ENCODE measurements around the gene VWC2L. TPM values are rescaled to one million over a fixed set of nuclear protein-coding genes. Genes with fewer than 3 reads are reported as not detected.

Gene VWC2L
- total RNA-seq, 4 donors from 2014 or later, result not detected

DNA sequence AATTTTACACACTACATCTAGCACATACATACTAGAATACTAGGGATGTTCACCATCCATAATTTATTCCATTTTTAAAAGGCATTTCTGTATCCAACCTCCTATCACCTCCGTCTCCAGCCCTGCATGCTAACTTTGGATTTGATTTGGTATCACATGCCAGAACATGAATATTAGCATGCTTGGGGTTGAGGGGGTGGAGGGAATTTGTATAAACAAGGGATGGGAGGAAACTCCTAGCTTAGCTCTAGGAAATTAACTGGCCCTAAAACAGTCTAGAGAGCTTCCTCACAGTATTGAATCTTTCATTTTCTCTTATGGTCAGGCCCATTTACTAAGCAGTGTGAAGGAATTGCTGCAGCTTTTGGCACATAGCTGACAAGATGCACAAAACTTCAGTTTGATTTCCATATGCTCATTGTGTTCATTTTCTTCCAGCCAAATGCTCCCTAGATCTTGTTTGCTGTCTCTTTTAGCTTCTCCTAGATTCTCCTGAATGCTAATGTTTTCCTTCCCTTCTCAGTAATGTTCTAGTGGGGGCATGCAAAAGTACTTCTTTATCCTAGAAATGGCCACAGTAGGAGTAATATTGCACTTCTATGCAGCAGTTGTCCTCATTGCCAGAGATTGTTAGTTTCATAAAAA, 135.2 kb downstream of the VWC2L start:
- TF ChIP-seq, protein P1, sequence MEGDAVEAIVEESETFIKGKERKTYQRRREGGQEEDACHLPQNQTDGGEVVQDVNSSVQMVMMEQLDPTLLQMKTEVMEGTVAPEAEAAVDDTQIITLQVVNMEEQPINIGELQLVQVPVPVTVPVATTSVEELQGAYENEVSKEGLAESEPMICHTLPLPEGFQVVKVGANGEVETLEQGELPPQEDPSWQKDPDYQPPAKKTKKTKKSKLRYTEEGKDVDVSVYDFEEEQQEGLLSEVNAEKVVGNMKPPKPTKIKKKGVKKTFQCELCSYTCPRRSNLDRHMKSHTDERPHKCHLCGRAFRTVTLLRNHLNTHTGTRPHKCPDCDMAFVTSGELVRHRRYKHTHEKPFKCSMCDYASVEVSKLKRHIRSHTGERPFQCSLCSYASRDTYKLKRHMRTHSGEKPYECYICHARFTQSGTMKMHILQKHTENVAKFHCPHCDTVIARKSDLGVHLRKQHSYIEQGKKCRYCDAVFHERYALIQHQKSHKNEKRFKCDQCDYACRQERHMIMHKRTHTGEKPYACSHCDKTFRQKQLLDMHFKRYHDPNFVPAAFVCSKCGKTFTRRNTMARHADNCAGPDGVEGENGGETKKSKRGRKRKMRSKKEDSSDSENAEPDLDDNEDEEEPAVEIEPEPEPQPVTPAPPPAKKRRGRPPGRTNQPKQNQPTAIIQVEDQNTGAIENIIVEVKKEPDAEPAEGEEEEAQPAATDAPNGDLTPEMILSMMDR (IDR thresholded peaks at IDR 0.05; ENCODE audit: low read depth), result no peak

DNA sequence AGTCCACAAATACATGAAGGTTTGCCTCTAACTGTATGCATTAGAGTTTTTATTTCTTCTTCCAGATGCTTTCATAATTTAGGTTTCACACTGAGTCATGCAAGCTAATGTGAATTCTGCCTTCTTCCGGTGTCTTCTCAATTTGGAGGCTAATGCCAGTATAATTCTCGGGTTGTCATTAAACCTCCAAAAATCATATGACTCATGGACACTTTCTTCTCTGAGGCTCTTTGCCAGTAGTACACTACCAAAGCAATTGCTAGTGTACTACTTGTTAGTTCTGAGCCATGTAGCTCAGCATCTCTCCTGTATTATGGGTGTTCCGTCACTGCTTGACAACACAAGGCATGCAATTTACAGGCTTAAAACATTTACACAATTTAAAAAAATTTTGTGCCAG, 137.1 kb downstream of the VWC2L start:
- TF ChIP-seq, protein P1 (IDR thresholded peaks at IDR 0.05; ENCODE audit: low read depth), result no peak

DNA sequence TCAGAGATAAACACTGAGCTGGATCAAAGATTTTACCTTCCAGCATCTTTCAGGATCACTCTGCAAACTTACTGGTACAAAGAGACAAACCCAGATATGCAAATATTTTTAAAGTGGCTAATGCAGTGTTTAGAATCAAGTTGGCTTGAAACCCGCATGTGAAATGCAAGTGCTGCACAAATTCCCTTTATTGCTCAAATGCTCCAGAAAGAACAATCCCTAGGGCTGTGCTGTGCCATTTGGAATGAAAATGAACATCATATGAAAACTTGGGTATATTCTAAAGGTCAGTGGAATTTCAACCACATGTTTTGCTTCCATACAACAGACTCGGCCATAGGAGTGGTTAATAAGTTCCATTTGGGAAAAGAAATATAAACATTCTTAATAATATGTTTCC, 139.1 kb downstream of the VWC2L start:
- TF ChIP-seq, protein P1 (IDR thresholded peaks at IDR 0.05; ENCODE audit: low read depth), result no peak

- TF ChIP-seq, protein P1 (IDR thresholded peaks at IDR 0.05; ENCODE audit: low read depth), result no peak
Observed at GRCh38 chr2:214550786-214551185, 139.9 kb downstream of the VWC2L start.

DNA sequence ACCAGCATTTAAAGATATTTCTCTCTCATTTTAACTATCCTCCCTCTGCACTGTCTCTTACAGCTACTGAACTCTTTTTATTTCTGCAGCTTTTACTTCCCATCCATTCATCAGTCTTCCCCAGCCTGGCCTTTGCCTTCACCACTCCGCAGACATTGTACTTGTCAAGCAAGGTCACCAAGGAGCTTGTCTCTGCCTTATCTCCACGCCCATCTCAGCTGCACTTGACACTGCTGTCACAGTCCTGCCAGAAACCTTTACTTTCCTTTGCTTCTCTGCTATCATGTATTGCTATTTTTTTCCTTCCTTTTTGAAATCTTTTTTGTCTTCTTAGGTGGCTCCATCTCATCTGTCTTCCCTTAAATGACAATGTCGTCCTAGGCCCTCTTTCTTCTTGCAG, 147.0 kb downstream of the VWC2L start:
- TF ChIP-seq, protein P1 (IDR thresholded peaks at IDR 0.05; ENCODE audit: low read depth), result no peak

DNA sequence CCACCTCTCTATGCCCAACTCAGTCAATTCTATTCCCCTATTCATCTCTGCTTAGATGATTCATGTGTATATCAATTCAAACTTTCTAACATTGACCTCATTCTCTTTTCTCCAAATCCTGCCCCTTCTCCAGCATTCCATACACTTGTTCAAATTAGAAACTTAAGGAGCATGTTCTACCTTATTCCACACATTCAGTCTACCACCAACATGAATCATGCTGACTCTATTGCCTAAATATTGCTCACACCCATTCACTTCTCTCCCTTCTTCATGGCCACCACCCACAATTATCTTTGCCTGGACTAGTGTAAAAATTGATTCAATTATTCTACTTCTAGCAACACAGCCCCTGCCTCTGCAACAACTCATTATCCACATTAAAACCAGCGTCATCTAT, 147.5 kb downstream of the VWC2L start:
- TF ChIP-seq, protein P1 (IDR thresholded peaks at IDR 0.05; ENCODE audit: low read depth), result no peak

- TF ChIP-seq, protein P1 (IDR thresholded peaks at IDR 0.05; ENCODE audit: low read depth), result no peak
Observed at GRCh38 chr2:214560176-214560575, 149.3 kb downstream of the VWC2L start.
